Measurements from ENCODE around the gene GRAMD1B. TPM values are rescaled to one million over a fixed set of nuclear protein-coding genes. Genes with fewer than 3 reads are reported as not detected.
A peak's percentile ranks its signal among the peaks of the same experiment; 100 is the strongest.

Gene GRAMD1B
- total RNA-seq, 1 experiment from 2014 or later = 12.7 TPM

GRCh38 chr11:123478352-123478987, 48.4 kb downstream of the GRAMD1B start:
- intact Hi-C loops (cut with micrococcal nuclease) = loop anchor here (1.0 to 2.0 kb wide), 4 partner anchors 71 to 376 kb away; no protein-coding TSS in a partner anchor
- ChIA-PET RAD21 (ENCODE audit: low non-redundant PET in 1 of 2, low total read pairs in 2 of 2, uncharacterized antibody in 2 of 2, unreplicated experiment in 2 of 2) (interaction anchor here (1.2 to 1.8 kb wide), 3 partner anchors 71 to 217 kb away, joined by 4 to 23 read pairs (median 19); no protein-coding TSS in a partner anchor), CTCF (interaction anchor here (0.6 to 7.6 kb wide), 16 partner anchors 10 to 375 kb away, joined by 3 to 203 read pairs (median 4); no protein-coding TSS in a partner anchor), POLR2A (interaction anchor here (1.2 kb wide), 1 partner anchor 71 kb away, joined by 5 read pairs; no protein-coding TSS in a partner anchor)
- no peaks in the 10 kb centered on the region for H4K20me1 ChIP-seq (ENCODE audit: insufficient read depth)
- no peak overlapping the region for H3K27ac ChIP-seq (ENCODE audit: low read depth, low read length)
- DNase-seq (ENCODE audit: low read depth, low spot score) (peak; percentile 77), ATAC-seq (peak; percentile 91)
- no peaks in the 10 kb centered on the region for H3K79me2 ChIP-seq (ENCODE audit: insufficient read depth, low read length)
- no peaks in the 10 kb centered on the region for H3K9me2 ChIP-seq (ENCODE audit: insufficient read depth)
- no peak overlapping the region for H3K9ac ChIP-seq (ENCODE audit: low read length)
- BruUV-seq (replicated peaks) = no TSS peak
- H3K9me3 ChIP-seq (ENCODE audit: control insufficient read depth in 1 of 2, insufficient read depth in 1 of 2, low read depth in 1 of 2, low read length in 2 of 2) = no peaks in the 10 kb centered on the region
- H3K4me2 ChIP-seq (ENCODE audit: low read length) = peak overlapping the region; percentile 29; the same call in 1 of the 2 replicates
- H3K27me3 ChIP-seq (ENCODE audit: insufficient read depth, low read length) = no peaks in the 10 kb centered on the region
- H3K4me1 ChIP-seq (ENCODE audit: control insufficient read depth in 1 of 2, insufficient read depth in 2 of 2, low read length in 2 of 2) = peaks cover 5 to 42% of the 10 kb centered on the region in 2 experiments
- no peaks in the 10 kb centered on the region for H3K36me3 ChIP-seq (ENCODE audit: control insufficient read depth in 1 of 2, insufficient read depth in 2 of 2, low read length in 2 of 2)
- H2AFZ ChIP-seq (ENCODE audit: low read depth, low read length, poor library complexity, severe bottlenecking) = no peak overlapping the region
- no peak overlapping the region for H3K4me3 ChIP-seq (replicated peaks in 1 of 2; ENCODE audit: low read depth in 1 of 2, low read length in 2 of 2)
- TF ChIP-seq ZFX (IDR thresholded peaks at IDR 0.05) (no peak), RAD21 (IDR thresholded peaks at IDR 0.05; ENCODE audit: low read depth) (peak; percentile 97), YY1 (IDR thresholded peaks at IDR 0.05; ENCODE audit: extremely low read depth, insufficient replicate concordance, low read depth, low read length) (peak; percentile 51), REST (IDR thresholded peaks at IDR 0.05; ENCODE audit: low read depth) (no peak), ELF1 (IDR thresholded peaks at IDR 0.05; ENCODE audit: borderline replicate concordance, low read depth) (peak; percentile 69), CTCF (IDR thresholded peaks at IDR 0.05 in 2 of 3, conservative IDR thresholded peaks at IDR 0.05 in 1 of 3; ENCODE audit: borderline replicate concordance in 1 of 3, insufficient read depth in 1 of 3, low read depth in 2 of 3, low read length in 2 of 3) (peak; percentile 45 to 98 (median 83))
